ENCODE measurements around the gene ARHGAP12. TPM values are rescaled to one million over a fixed set of nuclear protein-coding genes. Genes with fewer than 3 reads are reported as not detected.

The ARHGAP12 gene
- polyA plus RNA-seq, 1 donor, result 22.7 TPM

DNA sequence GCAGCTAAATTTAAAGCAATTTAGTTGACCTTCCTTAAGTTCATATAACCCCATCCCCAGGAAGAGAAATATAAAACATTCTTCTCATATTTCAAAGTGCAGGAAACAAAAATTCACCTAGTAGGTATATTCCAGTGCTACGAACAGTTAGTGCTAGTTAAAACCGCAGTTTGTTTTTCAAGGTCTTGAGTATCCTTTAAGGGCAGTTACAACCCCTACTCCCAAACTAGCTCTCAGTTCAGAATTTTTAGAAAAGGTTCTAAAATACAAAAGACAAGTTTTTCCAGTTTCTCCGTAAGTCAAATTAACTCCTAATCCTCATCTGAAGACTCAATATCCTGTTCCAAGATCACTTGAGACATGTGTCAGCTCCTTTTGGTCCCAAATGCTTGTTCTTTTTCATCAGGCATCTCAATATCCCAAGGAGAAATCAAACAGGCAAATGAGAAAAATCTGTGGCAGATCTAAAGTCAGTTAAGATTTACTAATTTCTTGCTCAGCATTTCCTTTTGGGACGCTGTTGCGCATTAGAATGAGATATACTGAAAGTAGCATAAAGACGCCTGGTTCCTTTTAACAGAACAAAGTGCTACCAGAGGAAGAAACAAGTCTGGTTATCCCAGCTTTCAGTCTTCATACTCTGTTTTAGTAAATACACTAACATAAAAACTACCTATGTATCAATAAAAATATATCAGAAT, 51.8 kb downstream of the ARHGAP12 start:
- peak; percentile 26 for DNase-seq

DNA sequence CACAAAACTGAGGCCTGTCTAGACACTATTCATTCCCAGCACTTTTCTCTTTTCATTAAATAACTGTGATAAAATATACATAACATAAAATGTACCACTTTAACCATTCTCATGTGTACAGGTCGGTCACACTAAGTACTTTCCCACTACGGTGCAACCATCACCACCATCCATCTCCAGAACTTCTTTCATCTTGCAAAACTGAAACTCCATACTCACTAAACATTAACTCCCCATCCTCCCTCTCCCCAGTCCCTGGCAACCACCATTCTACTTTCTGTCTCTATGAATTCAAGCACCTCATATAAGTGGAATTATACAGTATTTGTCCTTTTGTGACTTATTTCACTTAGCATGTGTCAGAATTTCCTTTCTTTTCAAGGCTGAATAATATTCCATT, 53.0 kb downstream of the ARHGAP12 start:
- no peak for DNase-seq

DNA sequence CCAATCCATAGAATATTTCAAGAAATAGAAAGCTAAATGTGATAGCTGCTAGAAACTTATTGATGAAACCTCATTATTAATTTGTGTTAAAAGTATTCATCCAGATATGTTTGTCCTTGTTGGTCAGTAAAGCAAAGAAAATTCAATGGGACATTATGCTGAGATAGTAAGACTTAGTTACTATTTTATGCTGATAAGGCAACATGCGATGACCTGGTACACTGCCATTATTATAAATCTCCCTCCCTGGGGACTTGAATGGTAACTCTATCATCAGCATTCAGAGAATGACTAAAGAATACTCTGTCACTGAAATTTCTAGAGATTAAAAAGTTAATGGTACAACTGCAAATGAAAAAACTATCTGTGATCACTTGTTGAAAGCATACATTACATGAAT, 54.9 kb downstream of the ARHGAP12 start:
- DNase-seq, result no peak

DNA sequence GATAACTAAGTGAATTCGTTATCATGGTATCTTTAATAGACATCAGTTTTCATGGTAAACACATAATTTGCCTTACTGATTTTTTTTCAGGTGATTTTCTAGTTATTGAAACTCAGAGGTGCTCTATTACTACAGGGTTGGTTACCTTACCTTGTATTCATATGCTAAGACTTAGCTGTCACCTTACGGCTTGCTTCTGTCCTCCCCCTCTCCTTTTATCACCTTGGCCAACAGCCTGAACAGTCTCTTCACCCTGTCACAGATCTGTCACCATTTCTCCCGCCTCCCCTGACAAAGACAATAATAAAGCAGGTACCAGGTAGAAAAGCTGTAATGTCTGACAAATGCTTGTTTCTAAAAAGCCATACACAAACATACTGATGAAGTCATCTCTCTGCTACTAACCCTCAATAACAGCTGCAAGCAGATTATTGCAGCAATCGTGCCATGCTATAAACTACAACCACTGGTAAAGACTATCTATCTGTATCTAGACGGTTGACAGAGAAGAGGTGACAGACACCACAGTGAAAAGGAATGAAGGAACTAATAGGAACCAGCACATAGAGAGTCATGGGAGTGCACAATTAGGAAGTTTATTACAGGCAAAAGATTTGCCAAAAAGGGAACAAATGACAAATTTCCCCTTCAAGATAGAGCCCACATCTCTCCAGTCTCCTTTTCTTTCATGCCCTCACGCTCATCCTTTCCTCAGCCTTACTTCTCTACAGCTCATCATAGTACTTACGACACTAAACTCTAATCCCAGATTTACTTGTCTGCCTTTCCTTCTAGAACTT, 57.2 kb downstream of the ARHGAP12 start:
- DNase-seq, result no peak

DNA sequence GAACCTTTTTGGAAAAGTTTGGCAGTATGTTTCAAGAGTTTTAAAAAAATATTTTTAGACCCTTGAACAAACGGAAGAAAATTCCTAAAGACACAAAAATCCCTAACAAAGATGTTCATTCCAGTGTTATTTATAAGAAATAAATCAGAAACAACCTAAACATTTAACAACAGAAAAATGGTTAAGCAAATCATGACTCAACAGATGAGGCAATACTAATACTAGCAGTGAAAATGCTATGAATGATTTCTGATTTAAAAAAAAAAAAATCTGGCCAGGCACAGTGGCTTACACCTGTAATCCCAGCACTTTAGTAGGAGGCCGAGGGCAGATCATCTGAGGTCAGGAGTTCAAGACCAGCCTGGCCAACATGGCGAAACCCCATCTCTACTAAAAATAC, 61.0 kb downstream of the ARHGAP12 start:
- DNase-seq, result no peak

DNA sequence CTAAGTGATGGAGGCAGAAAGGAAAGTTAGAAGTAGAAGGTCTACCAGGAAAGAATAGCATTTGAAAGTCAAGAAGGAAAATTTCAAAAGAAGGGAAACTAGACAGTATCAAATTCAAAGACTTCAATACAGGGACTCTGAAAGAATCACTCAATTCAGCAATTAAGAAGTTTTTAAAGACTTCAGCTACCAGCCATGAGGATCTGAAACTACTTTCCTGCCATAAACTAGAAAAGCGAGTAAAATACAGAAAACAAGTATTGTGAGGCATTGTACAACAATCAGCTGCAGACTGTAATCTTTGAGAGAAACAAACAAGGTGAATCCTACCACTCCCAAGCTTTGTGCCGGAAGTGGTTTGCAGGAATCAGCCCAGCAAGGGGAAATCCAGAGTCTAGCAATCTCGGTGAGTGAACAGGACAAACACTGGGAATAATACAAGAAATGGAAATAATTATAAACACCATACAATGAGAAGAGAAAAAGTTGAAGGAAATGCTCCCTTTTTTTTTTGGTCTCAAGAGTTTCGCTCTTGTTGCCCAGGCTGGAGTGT, 62.4 kb downstream of the ARHGAP12 start:
- no peak for DNase-seq

DNA sequence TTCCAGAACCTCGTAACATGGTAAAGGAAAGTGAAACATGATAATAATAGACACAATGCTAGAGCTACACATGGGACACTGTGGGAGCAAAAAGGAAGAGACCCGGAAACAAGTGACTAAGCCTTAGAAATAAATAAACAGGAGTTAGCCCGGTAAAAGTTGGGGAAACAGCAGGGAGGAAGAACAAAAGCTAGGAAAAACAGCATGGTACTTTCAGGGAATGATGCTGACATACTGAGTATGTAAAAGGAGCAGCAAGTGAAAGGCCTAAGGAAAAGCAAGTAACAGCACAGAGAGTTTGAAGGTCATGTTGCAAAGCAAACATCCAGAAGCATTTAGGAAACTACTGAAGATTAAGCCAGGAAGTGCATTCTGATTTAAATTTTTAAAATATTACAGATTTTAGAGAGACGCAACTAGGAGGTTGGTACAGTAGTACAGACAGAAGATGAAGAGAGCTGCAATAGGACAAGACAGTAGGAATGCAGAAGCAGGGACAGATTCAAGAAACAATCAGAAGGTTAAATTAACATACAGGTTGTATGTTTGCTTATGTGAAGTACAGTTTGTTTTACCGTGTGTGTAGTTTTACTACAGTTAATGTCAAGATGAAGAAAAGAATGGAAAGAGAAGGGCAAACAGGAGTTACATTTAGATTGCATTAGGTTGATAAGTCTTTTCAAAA, 63.7 kb downstream of the ARHGAP12 start:
- DNase-seq, result no peak

DNA sequence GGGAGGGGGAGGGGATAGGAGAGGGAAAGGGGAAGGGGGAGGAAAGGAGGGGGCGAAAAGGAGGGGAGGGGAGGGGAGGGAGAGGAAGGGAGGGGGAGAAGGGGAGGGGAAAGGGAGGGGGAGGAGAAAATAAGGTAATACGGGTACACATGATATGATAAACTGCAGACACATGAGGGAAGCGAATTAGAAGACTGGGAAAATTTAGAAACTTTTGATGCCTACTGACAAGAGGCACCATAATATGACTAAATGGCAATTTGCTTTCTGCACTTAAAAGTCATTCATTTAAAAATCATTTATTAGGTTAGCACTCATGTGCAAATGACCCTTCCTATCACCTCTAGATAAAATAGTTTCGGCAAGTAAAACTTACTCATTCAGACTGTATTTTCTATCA, 73.6 kb downstream of the ARHGAP12 start:
- DNase-seq, result no peak

DNA sequence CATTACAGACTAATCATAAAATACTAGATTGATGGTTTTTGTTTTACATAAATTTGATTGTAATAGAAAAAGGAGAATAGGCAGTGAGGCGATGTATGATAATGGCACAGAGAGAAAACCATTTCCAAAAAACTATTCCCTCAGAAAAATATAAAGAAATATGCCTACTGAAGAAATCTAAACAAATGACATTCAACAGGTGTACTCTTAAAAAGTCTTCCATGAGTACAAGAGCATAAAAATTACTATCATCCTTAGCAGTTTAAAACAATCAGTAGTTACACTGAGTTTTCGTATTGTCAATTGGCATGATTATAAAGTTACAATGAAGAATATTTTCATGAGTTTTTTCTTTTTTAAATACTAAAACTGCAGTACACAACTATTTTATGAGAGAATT, 75.0 kb downstream of the ARHGAP12 start:
- DNase-seq, result no peak

DNA sequence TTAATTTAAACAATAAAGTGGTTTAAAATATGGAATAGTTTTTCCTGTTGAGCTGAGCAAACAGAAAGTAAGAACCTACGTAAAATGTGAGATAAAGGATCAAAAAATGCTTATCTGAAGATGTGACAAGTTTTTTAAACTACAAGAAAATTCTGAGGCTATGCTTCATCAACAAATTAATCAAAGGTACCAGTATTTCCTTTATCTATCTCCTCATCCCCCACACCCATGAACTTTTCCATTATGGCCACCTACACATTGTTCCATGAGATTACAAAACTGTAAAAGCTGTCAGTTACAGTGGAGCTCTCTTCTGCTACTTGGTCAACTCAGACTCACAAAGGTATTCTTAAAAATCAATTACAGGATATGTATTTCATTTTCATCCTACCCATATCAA, 77.4 kb downstream of the ARHGAP12 start:
- DNase-seq, result no peak

DNA sequence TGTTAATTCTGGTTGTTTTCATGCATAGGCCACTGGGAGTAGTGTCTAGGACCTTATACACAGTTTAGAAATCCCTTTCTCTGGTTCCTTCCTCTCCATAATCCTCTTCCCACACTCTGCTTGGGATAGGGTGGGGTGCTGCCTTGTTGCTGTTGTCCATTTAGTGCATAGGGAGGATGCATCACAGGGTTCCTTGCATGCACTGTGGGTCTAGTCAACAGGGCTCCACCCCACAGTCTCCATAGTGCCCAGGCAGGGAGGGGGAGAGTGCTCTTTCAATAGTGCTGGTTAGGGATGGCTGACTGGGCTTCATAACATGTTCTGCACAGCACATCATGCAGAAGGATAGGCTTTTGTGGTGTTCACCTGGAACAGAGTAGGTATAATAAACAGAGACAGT, 81.1 kb downstream of the ARHGAP12 start:
- DNase-seq, result no peak

DNA sequence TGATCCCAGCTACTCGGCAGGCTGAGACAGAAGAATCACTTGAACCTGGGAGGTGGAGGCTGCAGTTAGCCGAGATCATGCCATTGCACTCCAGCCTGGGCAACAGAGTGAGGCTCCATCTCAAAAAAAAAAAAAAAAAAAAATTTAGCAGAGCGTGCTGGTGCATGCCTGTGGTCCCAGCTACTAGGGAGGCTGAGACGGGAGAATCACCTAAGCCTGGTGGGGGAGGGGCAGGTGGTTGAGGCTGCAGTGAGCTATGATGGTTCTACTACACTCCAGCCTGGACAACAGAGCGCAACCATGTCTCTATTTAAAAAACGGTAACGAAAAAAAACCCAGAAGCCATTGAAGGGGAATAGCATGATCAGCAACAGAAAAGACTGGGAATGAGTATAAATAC, 89.9 kb downstream of the ARHGAP12 start:
- DNase-seq, result no peak

DNA sequence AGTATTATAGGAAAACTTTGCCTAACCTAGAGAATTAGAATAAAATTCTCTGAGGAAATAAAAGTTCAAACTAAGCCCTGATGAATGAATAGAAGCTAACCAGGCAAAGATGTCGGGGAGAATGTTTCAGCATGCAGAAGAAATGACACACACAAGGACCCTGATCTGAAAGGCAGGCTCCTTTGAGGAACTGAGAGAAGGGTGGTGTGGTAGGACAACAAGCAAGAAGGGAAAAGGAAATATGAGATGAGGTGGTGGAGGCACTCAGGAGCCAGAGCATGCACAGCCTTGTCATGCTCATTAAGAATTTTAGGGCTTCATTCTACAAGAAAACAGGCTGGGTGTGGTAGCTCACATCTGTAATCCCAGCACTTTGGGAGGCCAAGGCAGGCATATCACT, 90.6 kb downstream of the ARHGAP12 start:
- no peak for DNase-seq

DNA sequence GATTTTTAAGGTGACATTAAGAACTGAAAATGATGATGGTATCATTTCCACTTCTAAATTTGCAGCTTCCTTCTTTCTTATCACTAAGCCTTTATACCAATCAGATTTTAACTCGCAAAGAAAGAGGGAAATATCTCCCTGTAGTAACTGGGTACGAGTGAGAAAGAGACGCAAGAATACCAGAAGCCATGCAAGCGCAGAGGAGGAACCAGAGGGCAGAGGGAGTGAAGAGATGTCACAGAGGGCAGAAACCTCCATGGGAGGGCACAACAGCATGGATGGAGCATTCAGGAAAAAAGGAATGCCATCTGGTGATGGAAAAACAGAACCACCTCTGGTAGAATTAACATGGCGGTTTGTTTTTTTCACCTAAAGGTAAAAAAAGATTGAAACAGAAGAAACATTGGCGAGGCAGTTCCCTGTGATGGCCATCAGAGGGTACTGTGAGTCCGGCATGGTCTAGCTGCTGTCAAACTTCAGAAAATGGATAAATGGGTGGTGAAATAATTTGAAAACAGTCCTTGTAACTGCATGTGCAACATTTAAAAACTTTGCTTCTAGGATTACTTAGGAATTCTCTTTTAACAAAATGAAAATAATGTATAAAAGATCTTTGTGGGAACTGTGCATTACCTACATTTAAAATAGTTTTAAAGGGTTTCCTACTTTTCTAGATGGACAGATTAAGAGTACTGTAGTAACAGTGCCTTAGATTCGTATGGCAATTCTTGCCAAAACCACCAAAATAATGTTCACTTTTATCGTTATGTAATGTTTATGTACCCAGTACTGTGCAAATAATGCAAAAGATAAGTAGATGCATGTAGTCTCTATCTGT, 91.8 kb downstream of the ARHGAP12 start:
- DNase-seq, result no peak

DNA sequence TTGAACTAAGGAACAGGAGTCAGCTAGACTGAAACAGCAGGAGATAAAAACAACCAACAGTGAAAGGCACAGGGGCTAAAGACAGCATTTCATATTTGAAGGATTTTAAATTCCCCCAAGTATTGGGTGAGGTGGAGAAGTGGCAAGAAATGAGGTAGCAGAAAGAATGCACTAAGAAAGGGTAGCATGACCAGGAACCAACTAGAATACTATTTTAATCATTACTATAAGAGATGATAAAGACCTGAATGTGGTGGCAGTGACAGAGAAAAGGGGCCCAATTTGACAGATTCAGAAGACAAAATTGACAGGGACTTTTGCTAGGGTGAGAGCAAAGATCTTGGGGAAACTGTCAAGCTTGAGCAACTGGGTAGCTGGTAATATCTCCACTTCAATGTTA, 94.9 kb downstream of the ARHGAP12 start:
- DNase-seq, result no peak

DNA sequence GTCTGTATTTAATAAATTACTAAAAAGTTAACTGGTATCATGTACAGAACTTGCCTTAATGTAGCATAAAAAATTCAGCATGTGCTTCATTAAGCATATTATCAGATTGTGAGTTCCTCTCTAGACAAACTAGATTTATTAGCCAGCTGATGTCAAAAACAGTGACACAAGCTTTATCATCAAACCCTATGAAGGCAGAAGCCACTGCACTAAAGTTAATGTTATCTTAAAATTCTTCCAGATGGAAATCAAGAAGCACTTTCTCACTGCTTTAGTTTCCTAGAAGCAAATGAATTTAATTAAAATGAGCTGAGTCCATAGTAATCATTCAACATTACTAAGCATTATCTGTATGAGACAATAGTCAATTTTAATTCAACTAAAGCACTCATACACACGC, 96.4 kb downstream of the ARHGAP12 start:
- DNase-seq, result no peak

DNA sequence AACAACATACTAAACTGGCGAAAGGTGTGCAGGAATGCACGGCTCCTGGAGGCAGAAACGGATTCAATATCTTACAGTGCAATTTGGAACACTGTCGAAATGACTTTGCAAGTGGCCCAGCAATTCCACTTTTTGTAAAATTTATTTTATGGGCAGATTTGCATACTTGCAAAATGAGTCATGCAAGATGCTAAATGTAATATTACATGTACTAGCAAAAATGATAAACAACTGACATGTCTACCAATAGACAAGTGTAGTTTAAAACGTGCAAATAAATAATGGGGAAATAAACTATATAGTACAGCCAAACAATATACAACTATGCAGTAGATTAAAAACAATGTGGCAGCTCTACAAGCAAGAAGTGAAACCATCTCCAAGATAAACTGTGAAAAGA, 97.7 kb downstream of the ARHGAP12 start:
- DNase-seq, result no peak

DNA sequence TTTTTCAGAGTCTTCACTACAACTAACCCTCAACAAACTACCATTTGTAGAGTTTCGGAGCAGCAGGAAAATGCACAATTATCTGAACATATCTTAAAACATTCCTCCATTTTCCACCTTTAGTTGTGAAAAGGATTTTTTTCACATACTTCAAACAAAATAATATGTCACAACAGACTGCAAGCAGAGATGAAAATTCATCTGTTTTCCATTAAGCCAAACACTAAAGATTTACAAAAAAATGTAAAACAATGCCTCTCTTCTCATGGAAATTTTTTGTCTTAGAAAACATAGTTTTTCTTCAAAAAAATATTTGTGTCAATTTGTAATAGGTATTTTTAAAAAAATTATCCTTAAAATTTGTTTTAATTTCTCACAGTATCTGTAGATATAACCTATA, 98.9 kb downstream of the ARHGAP12 start:
- no peak for DNase-seq

DNA sequence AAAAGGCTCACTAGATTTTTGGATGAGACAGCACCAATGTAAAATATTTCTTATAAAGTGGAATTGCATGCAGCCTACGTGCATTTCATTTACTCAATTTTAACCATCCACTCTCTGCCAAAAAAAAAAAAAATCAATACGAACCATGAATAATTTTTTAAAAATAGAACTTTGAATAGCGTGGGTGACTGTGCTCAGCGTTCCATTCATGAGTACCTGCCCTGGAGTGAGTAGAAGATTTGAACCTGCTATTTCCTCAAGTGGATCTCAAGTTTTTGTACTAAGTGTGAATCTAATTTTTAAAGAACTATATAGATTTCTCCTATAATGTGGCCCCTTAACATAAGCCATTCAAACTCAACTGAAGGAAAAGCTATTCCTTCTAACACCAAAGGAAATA, 105.3 kb downstream of the ARHGAP12 start:
- no peak for DNase-seq

DNA sequence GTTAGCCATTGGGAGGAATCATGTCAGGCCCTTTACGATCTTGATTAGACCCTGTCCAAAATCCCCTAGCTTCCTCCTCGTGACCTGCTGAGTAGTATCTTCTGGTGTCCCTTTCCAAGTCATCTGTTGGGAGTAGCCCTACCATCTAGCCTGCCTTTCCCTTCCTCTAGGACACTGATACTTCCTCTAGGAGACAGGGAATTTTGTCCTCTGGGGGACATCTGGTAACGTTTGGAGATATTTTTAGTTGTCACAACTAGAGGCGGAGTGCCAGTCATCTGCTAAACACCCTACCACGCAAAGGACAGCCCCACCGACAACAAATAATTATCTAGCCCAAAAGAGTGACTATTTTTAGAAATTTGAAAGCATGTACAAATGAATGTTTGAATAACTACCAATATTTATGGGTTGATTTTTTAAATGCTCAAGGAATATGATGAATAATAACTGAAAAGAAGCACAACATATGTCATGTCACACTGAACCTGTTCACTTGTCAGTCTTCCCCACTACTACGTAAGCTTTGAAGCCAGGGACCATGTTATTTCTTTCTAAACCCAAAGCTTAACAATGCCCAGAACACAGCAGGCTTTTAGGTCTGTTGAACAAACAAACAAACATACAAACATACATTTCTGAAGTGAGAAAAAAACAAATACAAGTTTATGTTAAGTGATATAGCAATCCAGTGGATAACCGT, 105.9 kb downstream of the ARHGAP12 start:
- DNase-seq, result no peak

DNA sequence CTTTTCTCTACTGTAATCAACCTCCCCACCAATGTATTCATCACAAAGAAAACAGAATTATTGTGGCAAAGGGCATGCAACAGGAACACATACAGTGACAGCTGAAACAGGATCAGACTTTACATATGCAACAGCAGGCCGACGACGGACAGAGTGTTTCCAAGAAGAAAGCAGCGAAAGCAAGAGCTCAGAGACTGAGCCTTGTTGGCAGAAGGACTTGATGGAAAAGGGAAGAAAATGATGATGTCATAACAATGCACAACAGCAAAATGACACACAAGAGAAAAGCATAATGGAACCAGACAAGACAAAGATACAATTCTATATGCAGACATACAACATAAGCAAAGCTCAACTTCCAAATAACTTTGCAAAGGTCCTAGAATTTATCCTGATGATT, 106.5 kb downstream of the ARHGAP12 start:
- DNase-seq, result peak; percentile 53

All from hindlimb muscle (tissue), 1 donor.